HepG2 (cell line): Measurements from ENCODE around the gene ARIH1. TPM values are rescaled to one million over a fixed set of nuclear protein-coding genes. Genes with fewer than 3 reads are reported as not detected.

Experiments used
- ATAC-seq: fragments of 200-7000 bp; cut with Tn5 transposase; 3 replicates; pipeline ENCODE4 v1.9.1; 2020; ENCODE audit warnings: mild to moderate bottlenecking, moderate library complexity
- BruUV-seq: library from RNA; stranded (reverse); fragments of 400-500 nt; replicated peaks from 2 replicates; lab custom pipeline; 2021; lab: Mats Ljungman, UMichigan
- CTCF ChIA-PET: fragments of 300-600 bp; formaldehyde crosslinking; extraction: SDS; loops from one replicate; lab custom pipeline; 2021; ENCODE audit warnings: low total read pairs, inconsistent platforms, low intra/inter-chr PET ratio; lab: Yijun Ruan, JAX
- POLR2A ChIA-PET: fragments of 350-600 bp; sonication (Branson Sonifier 250); formaldehyde crosslinking; loops from one replicate; lab custom pipeline; 2020; ENCODE audit warnings: antibody characterized with exemption, inconsistent platforms; lab: Yijun Ruan, JAX
- DNase-seq: peaks from one replicate; pipeline ENCODE4 v3.0.0-alpha.2; 2015; ENCODE audit warnings: low spot score
- FAIRE-seq: peaks from 3 replicates; lab custom pipeline; 2011; peaks lifted over from hg19 to GRCh38; lab: Jason Lieb, UNC
- H2AFZ ChIP-seq: one replicate; pipeline ENCODE4 v1.6.1; 2011; ENCODE audit warnings: low read length, inconsistent platforms
- H3K27ac ChIP-seq: fragments of 300-600 bp; 3 replicates; pipeline ENCODE4 v1.8.0; 2011; ENCODE audit warnings: mixed run types, mild to moderate bottlenecking, mixed read lengths, low read length, inconsistent platforms; ENCODE audit not compliant: insufficient read depth; ENCODE audit errors: extremely low read length
- H3K27me3 ChIP-seq, 2 experiments: fragments of 200-600 bp in 1 of 2; 2 replicates in 1 of 2; 3 replicates in 1 of 2; pipeline versions ENCODE4 v1.6.0 to v1.8.0; 2011; ENCODE audit warnings: low read length in 2 of 2, mild to moderate bottlenecking in 2 of 2, moderate library complexity in 2 of 2, inconsistent platforms in 1 of 2; ENCODE audit not compliant: insufficient read depth in 2 of 2, control insufficient read depth in 1 of 2
- H3K36me3 ChIP-seq, 2 experiments: fragments of 200-600 bp in 1 of 2; replicated peaks in 1 of 2; 2 replicates in 1 of 2; 3 replicates in 1 of 2; pipeline versions ENCODE4 v1.5.1 to v1.8.0; 2011; ENCODE audit warnings: low read length in 2 of 2, inconsistent platforms in 1 of 2; ENCODE audit not compliant: insufficient read depth in 2 of 2, control insufficient read depth in 1 of 2
- H3K4me1 ChIP-seq: 2 replicates; pipeline ENCODE4 v1.5.1; 2012; ENCODE audit warnings: low read length, inconsistent platforms; ENCODE audit not compliant: insufficient read depth
- H3K4me2 ChIP-seq: 2 replicates; pipeline ENCODE4 v1.6.0; 2011; ENCODE audit warnings: low read depth, low read length, inconsistent platforms
- H3K4me3 ChIP-seq, 3 experiments: fragments of 200-600 bp in 1 of 3; sonication (generic), shearing (Covaris generic) in 1 of 3; replicated peaks in 1 of 3; 2 replicates each; pipeline ENCODE4 v1.5.1; 2011 to 2016; ENCODE audit warnings: low read length in 3 of 3, inconsistent platforms in 2 of 3, low read depth in 2 of 3, mild to moderate bottlenecking in 2 of 3, control low read depth in 1 of 3, mixed read lengths in 1 of 3; ENCODE audit not compliant: insufficient read depth in 1 of 3
- H3K79me2 ChIP-seq: one replicate; pipeline ENCODE4 v1.6.1; 2011; ENCODE audit warnings: low read length, inconsistent platforms; ENCODE audit not compliant: insufficient read depth
- H3K9ac ChIP-seq: 2 replicates; pipeline ENCODE4 v1.6.0; 2011; ENCODE audit warnings: mild to moderate bottlenecking, low read depth, low read length, inconsistent platforms; ENCODE audit not compliant: insufficient read depth
- H3K9me3 ChIP-seq: 2 replicates; pipeline ENCODE4 v1.5.1; 2012; ENCODE audit warnings: mild to moderate bottlenecking, low read length
- H4K20me1 ChIP-seq: 2 replicates; pipeline ENCODE4 v1.6.0; 2011; ENCODE audit warnings: inconsistent platforms, mild to moderate bottlenecking, low read length, moderate library complexity; ENCODE audit not compliant: insufficient read depth
- CC2D1A ChIP-seq: sonication (generic); formaldehyde crosslinking; IDR thresholded peaks from 2 replicates; pipeline ENCODE4 v1.8.1; 2023; ENCODE audit warnings: mild to moderate bottlenecking, missing genetic modification reagents
- CENPBD1 ChIP-seq: sonication (generic); formaldehyde crosslinking; IDR thresholded peaks from 2 replicates; pipeline ENCODE4 v1.8.0; 2022; ENCODE audit warnings: missing genetic modification reagents, low read depth, mild to moderate bottlenecking, borderline replicate concordance
- CTCF ChIP-seq: sonication (generic); formaldehyde crosslinking; IDR thresholded peaks from 2 replicates; pipeline ENCODE4 v1.5.0; 2020; ENCODE audit warnings: mild to moderate bottlenecking, missing genetic modification reagents, moderate library complexity
- FOXJ3 ChIP-seq: sonication (generic); formaldehyde crosslinking; IDR thresholded peaks from 2 replicates; pipeline ENCODE4 v1.4.0; 2020; ENCODE audit warnings: missing genetic modification reagents, mild to moderate bottlenecking, borderline replicate concordance
- GZF1 ChIP-seq: sonication (generic); formaldehyde crosslinking; IDR thresholded peaks from 2 replicates; pipeline ENCODE4 v1.5.1; 2020; ENCODE audit warnings: mild to moderate bottlenecking, missing genetic modification reagents
- HOMEZ ChIP-seq: IDR thresholded peaks from 2 replicates; pipeline ENCODE4 v1.6.1; 2016; ENCODE audit warnings: low read depth
- KDM5A ChIP-seq: fragments of 200-600 bp; sonication (generic); IDR thresholded peaks from 2 replicates; pipeline ENCODE4 v1.7.0; 2018; ENCODE audit warnings: antibody characterized with exemption, mild to moderate bottlenecking, low read length, borderline replicate concordance
- NFRKB ChIP-seq: fragments of 450-650 bp; IDR thresholded peaks from 2 replicates; pipeline ENCODE4 v1.6.1; 2017
- PBX3 ChIP-seq: sonication (generic); formaldehyde crosslinking; IDR thresholded peaks from 2 replicates; pipeline ENCODE4 v1.8.1; 2023; ENCODE audit warnings: missing genetic modification reagents, inconsistent platforms, borderline replicate concordance
- TAF1 ChIP-seq: sonication (generic); formaldehyde crosslinking; IDR thresholded peaks from 2 replicates; pipeline ENCODE4 v1.4.0; 2020; ENCODE audit warnings: missing genetic modification reagents
- THYN1 ChIP-seq: sonication (generic); formaldehyde crosslinking; IDR thresholded peaks from 2 replicates; pipeline ENCODE4 v1.8.1; 2023; ENCODE audit warnings: low read depth, mild to moderate bottlenecking, moderate library complexity, missing genetic modification reagents, borderline replicate concordance
- ZBTB42 ChIP-seq: sonication (generic); formaldehyde crosslinking; IDR thresholded peaks from 2 replicates; pipeline ENCODE4 v1.5.0; 2020; ENCODE audit warnings: mild to moderate bottlenecking, missing genetic modification reagents
- ZFP1 ChIP-seq: IDR thresholded peaks from 2 replicates; pipeline ENCODE4 v1.6.1; 2016
- ZNF20 ChIP-seq: sonication (generic); formaldehyde crosslinking; IDR thresholded peaks from 2 replicates; pipeline ENCODE4 v1.4.0; 2020; ENCODE audit warnings: mild to moderate bottlenecking, moderate library complexity, missing genetic modification reagents
- ZNF747 ChIP-seq: sonication (generic); formaldehyde crosslinking; IDR thresholded peaks from 2 replicates; pipeline ENCODE4 v1.8.1; 2023; ENCODE audit warnings: missing genetic modification reagents, mild to moderate bottlenecking, borderline replicate concordance
- WGBS: methylation state at CpG from one replicate; pipeline ENCODE4 v1.1.6; 2017; ENCODE audit warnings: low lambda C conversion rate; 5-methylcytosine and 5-hydroxymethylcytosine counted together
- in situ Hi-C: cut with HindIII; loops from 2 replicates; pipeline ENCODE4 v1.10.0; 2017; ENCODE audit warnings: low pct_unique_long_range_greater_than_20kb; ENCODE audit not compliant: extremely low pct_ligation_motif_present
- intact Hi-C: fragments of 100-400 bp; cut with micrococcal nuclease; formaldehyde crosslinking; loops from one replicate; pipeline ENCODE4 v1.10.0; 2022; ENCODE audit not compliant: unreplicated experiment
- polyA plus RNA-seq, 8 experiments: library from polyadenylated mRNA; depleted of rRNA in 3 of 8; stranded (reverse) in 7 of 8; unstranded in 1 of 8; fragments of >200 nt; fragmentation: Illumina TruSeq in 4 of 8; extraction: Trizol in 4 of 8; gene quantifications; 2 replicates each; pipeline versions ENCODE4 v1.2.1 to v1.2.3, GENCODE V29; 2011 to 2016; ENCODE audit warnings: low read depth in 4 of 8, missing spikeins in 1 of 8, mixed read lengths in 1 of 8; ENCODE audit not compliant: insufficient read depth in 1 of 8
- total RNA-seq, 5 experiments: library from RNA; depleted of rRNA; stranded (reverse); fragments of >200 nt; fragmentation: Illumina TruSeq; extraction: Trizol; gene quantifications; 2 replicates each; pipeline ENCODE4 v1.2.3, GENCODE V29; 2016; ENCODE audit warnings: low read depth in 1 of 5
- TF ChIP-seq, protein P1 (sequence below): sonication (generic); formaldehyde crosslinking; IDR thresholded peaks from 2 replicates; pipeline ENCODE4 v1.9.0; 2021; ENCODE audit warnings: missing genetic modification reagents, borderline replicate concordance

Gene ARIH1
- total and polyA plus RNA-seq, 2 of the 13 experiments (the other 11 are each of a cell fraction or from before 2014, with no cell fraction given): 38.8 to 59.8 TPM

DNA sequence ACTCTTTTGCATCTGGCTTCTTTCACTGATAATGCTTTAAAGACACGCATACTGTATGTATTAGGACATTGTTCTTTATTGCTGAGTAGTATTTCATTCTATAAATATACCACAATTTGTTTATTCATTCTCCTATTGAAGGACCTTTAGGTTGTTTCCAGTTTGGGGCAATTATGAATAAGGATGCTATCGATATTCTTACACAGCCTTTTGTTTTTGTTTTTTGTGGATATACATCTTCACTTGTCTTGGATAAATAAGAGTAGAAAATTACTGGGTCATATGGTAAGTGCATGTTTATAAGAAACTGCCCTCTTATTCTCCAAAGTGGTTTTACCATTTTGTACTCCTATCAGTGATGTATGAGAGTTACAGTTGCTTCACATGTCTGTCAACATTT is 118.5 kb downstream of the ARIH1 start:
- Histone ChIP-seq H3K9me3 (no peaks in the 10 kb centered on the region), H3K9ac (no peak overlapping the region), H3K27ac (no peak overlapping the region), H4K20me1 (no peaks in the 10 kb centered on the region), H3K36me3 (no peaks in the 10 kb centered on the region), H3K79me2 (no peaks in the 10 kb centered on the region), H3K4me1 (no peaks in the 10 kb centered on the region), H3K4me3 (no peak overlapping the region), H2AFZ (no peak overlapping the region), H3K4me2 (no peak overlapping the region), H3K27me3 (no peaks in the 10 kb centered on the region)
- intact Hi-C loops (no loop called here), in situ Hi-C loops (no loop called here)
- ChIA-PET CTCF (no interaction called here), POLR2A (no interaction called here)
- BruUV-seq: no TSS peak
- FAIRE-seq (no peak), DNase-seq (no peak), ATAC-seq (no peak)
- WGBS: 73% methylated on average over 2 of the region's 2 CpGs
- TF ChIP-seq KDM5A (no peak), ZNF747 (CRISPR knock-in tag) (no peak), TAF1 (CRISPR knock-in tag) (no peak), PBX3 (CRISPR knock-in tag) (no peak), CC2D1A (CRISPR knock-in tag) (no peak), CENPBD1 (CRISPR knock-in tag) (no peak), FOXJ3 (no peak), ZNF20 (no peak), GZF1 (no peak), ZFP1 (no peak), NFRKB (no peak), CTCF (CRISPR knock-in tag) (no peak), HOMEZ (CRISPR knock-in tag) (no peak), THYN1 (CRISPR knock-in tag) (no peak), ZBTB42 (CRISPR knock-in tag) (no peak)
- TF ChIP-seq, protein P1, sequence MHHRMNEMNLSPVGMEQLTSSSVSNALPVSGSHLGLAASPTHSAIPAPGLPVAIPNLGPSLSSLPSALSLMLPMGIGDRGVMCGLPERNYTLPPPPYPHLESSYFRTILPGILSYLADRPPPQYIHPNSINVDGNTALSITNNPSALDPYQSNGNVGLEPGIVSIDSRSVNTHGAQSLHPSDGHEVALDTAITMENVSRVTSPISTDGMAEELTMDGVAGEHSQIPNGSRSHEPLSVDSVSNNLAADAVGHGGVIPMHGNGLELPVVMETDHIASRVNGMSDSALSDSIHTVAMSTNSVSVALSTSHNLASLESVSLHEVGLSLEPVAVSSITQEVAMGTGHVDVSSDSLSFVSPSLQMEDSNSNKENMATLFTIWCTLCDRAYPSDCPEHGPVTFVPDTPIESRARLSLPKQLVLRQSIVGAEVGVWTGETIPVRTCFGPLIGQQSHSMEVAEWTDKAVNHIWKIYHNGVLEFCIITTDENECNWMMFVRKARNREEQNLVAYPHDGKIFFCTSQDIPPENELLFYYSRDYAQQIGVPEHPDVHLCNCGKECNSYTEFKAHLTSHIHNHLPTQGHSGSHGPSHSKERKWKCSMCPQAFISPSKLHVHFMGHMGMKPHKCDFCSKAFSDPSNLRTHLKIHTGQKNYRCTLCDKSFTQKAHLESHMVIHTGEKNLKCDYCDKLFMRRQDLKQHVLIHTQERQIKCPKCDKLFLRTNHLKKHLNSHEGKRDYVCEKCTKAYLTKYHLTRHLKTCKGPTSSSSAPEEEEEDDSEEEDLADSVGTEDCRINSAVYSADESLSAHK (CRISPR knock-in tag): no peak
